Activated naive CD8-positive, alpha-beta T cell treated with anti-CD3 and anti-CD28 coated beads, Interleukin-2, amount 10 ng/mL, durations not matched to agents 7 days and 5 days (primary cell): ENCODE measurements around the gene WDR5. TPM values are rescaled to one million over a fixed set of nuclear protein-coding genes. Genes with fewer than 3 reads are reported as not detected.
A peak's percentile ranks its signal among the peaks of the same experiment; 100 is the strongest.

Source experiments
- ATAC-seq: fragments of 150-1000 bp; cut with Tn5 transposase; one replicate; pipeline ENCODE4 v1.10.0; 2021; ENCODE audit warnings: low read depth, moderate library complexity
- POLR2A ChIA-PET: fragments of 350-600 bp; sonication (Branson Sonifier 250); formaldehyde crosslinking; loops from one replicate; lab custom pipeline; 2021; ENCODE audit warnings: antibody characterized with exemption; lab: Charles Lee
- DNase-seq: peaks from one replicate; pipeline ENCODE4 v3.0.0; 2021
- H3K27ac Mint-ChIP-seq: one replicate; pipeline ENCODE4 v1.8.0; 2022; ENCODE audit warnings: mild to moderate bottlenecking, mixed read lengths
- H3K27me3 Mint-ChIP-seq: one replicate; pipeline ENCODE4 v1.8.0; 2022; ENCODE audit warnings: mild to moderate bottlenecking, moderate library complexity, mixed read lengths
- H3K36me3 Mint-ChIP-seq: one replicate; pipeline ENCODE4 v1.8.0; 2021; ENCODE audit warnings: mild to moderate bottlenecking, mixed read lengths
- H3K4me1 Mint-ChIP-seq: one replicate; pipeline ENCODE4 v1.8.0; 2021; ENCODE audit warnings: mixed read lengths
- H3K4me3 Mint-ChIP-seq: one replicate; pipeline ENCODE4 v1.8.0; 2022; ENCODE audit warnings: mild to moderate bottlenecking, moderate library complexity, mixed read lengths
- H3K9me3 Mint-ChIP-seq: one replicate; pipeline ENCODE4 v1.8.0; 2021; ENCODE audit warnings: mixed read lengths
- total RNA-seq, 2 experiments: library from RNA; stranded (reverse); gene quantifications; one replicate each; pipeline ENCODE4 v1.2.3, GENCODE V29; 2021

WDR5 gene
- total RNA-seq, 2 experiments from 2014 or later: 35.4 to 37.6 TPM

DNA sequence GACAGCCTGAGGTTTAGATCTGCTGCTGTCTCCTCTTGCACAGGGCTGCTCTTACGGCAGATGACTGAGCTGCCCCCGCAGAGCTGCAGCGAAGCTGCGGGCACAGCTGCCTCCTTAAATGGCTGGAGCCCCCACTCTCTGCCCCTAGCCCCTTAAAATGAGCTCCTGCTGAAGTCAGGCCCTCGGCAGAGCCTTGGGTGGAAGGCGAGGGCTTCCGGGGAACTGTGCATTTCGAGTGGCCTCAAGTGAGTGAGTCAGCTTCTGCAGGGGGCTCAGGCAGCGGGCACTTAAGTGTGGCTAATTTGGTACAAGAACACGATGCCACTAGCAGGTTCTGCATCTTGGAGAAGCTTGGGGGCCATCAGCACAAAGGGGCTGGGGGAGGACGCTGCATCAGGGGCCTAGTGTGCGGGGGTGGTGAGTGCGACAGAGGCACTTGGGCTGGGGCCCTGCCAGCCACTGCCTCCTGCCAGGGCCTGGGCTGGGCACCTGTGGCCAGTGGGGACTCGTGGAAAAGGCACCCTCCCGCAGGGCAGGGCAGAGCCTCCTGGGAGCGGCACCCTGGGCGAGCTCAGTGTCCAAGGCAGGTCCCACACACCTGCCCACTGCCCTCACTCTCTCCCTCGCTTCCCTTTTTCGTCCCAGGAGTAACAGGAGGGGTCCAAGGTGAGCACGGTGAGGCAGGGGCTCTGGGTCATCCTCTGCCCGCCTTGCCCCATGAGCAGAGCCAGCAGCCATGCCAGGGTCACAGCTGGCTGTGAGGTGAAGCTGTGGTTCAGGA lies 57.3 kb downstream of the WDR5 start:
- POLR2A ChIA-PET: no interaction called here
- no peaks in the 10 kb centered on the region for H3K36me3 Mint-ChIP-seq

DNA sequence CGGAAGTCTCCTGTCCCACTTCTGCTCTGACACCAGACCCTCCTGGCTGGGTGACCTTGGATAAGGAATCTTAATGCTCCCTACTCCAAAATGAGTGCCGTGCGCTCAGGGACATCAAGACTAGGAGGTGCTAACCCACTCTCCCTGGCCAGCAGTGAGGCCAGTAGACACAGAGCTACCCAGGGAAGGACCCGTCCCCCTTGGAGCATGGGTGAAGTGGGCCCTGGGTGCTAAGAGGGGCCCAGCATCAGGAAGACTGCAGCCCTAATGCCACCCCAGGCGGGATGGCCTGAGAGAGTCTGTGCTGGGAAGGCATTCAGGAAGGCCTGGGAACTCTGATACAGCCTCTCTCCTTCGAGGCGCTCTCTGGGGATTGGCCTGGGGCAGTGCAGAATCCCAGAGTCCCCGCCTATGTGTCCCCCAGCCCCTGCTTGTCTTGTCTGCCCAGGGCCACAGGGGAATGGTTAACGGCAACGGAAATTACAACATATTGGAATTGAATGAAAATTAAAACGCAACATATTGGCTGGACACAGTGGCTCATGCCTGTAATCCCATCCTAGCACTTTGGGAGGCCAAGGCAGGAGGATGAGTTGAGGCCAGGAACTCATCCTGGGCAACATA lies 58.1 kb downstream of the WDR5 start:
- ATAC-seq: no peak
- Mint-ChIP-seq H3K36me3 (no peaks in the 10 kb centered on the region), H3K4me3 (no peak overlapping the region)

More for the DNA sequence above, 57.3 kb downstream of the WDR5 start:
- H3K9me3 Mint-ChIP-seq: no peaks in the 10 kb centered on the region
- peaks cover 6% of the 10 kb centered on the region for H3K4me1 Mint-ChIP-seq
- ATAC-seq (no peak), DNase-seq (peak; percentile 21)
- peaks cover 13% of the 10 kb centered on the region for H3K27me3 Mint-ChIP-seq
- no peak overlapping the region for H3K27ac Mint-ChIP-seq
- H3K4me3 Mint-ChIP-seq: no peak overlapping the region

DNA sequence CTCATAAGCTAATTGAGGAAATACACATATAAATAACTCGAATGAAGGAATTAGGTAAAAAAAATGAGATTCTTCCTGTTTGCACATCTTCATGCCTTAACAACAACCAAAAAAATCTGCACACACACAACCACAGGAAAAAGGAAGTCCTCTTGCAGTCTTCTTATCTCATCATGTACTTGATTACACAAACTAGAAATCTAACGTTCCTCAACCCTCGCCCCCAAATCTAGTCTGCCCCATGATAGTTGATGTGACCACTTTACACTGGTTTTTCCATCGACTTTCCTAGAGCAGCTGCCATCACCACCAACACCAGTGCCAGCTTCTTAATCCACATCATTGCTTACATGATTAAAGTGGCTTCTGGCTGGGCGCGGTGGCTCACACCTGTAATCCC lies 59.7 kb downstream of the WDR5 start:
- Mint-ChIP-seq H3K36me3 (no peaks in the 10 kb centered on the region), H3K27ac (peak overlapping the region; percentile 26), H3K27me3 (peaks cover 11% of the 10 kb centered on the region), H3K9me3 (no peaks in the 10 kb centered on the region), H3K4me1 (peaks cover 9% of the 10 kb centered on the region), H3K4me3 (peak overlapping the region; percentile 19)
- ATAC-seq (no peak), DNase-seq (no peak)
- POLR2A ChIA-PET: no interaction called here

More for the DNA sequence above, 58.1 kb downstream of the WDR5 start:
- H3K27ac Mint-ChIP-seq: no peak overlapping the region
- POLR2A ChIA-PET: no interaction called here
- H3K4me1 Mint-ChIP-seq: peaks cover 9% of the 10 kb centered on the region
- peaks cover 12% of the 10 kb centered on the region for H3K27me3 Mint-ChIP-seq
- DNase-seq: no peak
- H3K9me3 Mint-ChIP-seq: no peaks in the 10 kb centered on the region

DNA sequence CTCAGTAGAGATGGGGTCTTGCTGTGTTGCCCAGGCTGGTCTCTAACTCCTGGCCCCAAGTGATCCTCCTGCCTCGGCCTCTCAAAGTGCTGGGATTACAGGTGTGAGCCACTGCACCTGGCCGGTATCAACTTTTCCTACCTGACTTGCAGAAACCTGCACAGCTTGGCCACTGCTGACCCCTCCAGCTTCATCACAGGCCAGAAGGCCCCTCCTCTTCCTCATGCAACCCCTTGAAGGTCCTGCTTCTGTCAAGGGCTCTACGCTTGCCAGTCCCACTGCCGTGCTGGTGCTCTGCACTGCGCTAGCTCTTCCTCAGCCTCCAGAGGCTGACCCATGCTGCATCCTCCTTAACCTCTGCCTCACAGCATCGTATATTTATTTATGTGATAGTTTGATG lies 61.0 kb downstream of the WDR5 start:
- Mint-ChIP-seq H3K9me3 (no peaks in the 10 kb centered on the region), H3K4me3 (no peak overlapping the region), H3K36me3 (no peaks in the 10 kb centered on the region), H3K27ac (no peak overlapping the region), H3K4me1 (peaks cover 9% of the 10 kb centered on the region), H3K27me3 (peaks cover 19% of the 10 kb centered on the region)
- POLR2A ChIA-PET: no interaction called here
- ATAC-seq (no peak), DNase-seq (no peak)

DNA sequence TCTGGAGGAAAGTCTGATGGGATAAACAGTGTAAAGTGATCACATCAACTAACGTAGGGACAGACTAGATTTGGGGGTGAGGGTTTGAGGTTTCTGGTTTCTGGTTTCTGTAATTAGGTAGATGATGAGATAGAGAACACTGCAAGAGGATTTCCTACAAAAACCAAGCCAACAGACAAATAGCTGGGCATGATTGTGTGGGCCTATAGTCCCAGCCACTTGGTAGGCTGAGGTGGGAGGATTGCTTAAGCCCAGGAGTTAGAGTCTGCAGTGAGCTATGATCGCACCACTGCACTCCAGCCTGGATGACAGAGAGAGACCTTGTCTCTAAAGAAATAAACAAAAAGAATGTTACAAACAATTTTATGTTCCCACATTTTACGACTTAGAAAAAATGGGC lies 62.9 kb downstream of the WDR5 start:
- no peaks in the 10 kb centered on the region for H3K36me3 Mint-ChIP-seq
- peak; percentile 33 for ATAC-seq
- POLR2A ChIA-PET: no interaction called here
- H3K27me3 Mint-ChIP-seq: peaks cover 29% of the 10 kb centered on the region
- peaks cover 9% of the 10 kb centered on the region for H3K4me1 Mint-ChIP-seq
- no peak for DNase-seq
- H3K27ac Mint-ChIP-seq: no peak overlapping the region
- H3K4me3 Mint-ChIP-seq: no peak overlapping the region
- H3K9me3 Mint-ChIP-seq: no peaks in the 10 kb centered on the region

DNA sequence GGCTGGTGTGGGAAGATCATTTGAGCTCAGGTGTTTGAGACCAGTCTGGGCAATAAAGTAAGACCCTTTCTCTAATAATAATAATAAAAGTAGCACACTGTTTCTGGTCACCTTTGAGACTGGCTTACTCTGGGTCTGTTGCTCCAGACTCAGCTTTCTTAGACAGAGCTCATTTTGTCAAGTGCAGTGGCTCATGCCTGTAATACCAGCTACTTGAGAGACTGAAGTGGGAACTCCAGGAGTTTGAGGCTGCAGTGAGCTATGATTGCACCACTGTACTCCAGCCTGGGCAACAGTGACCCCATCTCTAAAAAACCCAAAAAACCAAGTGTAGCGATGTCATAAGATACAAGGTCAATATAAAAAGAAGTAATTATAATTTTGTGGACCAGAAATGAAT lies 64.8 kb downstream of the WDR5 start:
- DNase-seq (no peak), ATAC-seq (no peak)
- no peak overlapping the region for H3K27ac Mint-ChIP-seq
- peaks cover 32% of the 10 kb centered on the region for H3K27me3 Mint-ChIP-seq
- H3K36me3 Mint-ChIP-seq: no peaks in the 10 kb centered on the region
- no peak overlapping the region for H3K4me3 Mint-ChIP-seq
- peaks cover 4% of the 10 kb centered on the region for H3K4me1 Mint-ChIP-seq
- POLR2A ChIA-PET: interaction anchor here (0.7 kb wide), 1 partner anchor 1293 kb away, joined by 4 read pairs; no protein-coding TSS in a partner anchor
- H3K9me3 Mint-ChIP-seq: no peaks in the 10 kb centered on the region

DNA sequence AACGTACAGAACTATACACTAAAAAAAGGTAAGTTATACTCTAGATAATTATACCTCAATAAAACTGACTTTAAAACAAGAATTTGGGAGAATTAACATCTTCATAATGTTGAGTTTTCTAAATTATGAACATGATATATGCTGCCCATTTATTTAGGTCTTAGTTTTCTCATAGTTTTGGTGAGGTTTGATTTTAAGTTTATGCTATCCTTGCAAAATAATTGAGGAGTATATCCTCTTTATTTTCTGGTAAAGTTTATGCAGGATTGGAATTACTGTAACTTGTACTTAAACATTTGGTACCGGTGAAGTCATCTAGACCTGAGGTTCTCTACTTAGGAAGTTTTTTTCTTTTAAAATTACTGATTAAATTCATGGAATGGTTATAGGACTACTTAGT lies 67.3 kb downstream of the WDR5 start:
- no peaks in the 10 kb centered on the region for H3K9me3 Mint-ChIP-seq
- ATAC-seq (no peak), DNase-seq (no peak)
- POLR2A ChIA-PET: no interaction called here
- no peaks in the 10 kb centered on the region for H3K36me3 Mint-ChIP-seq
- H3K4me3 Mint-ChIP-seq: no peak overlapping the region
- H3K27me3 Mint-ChIP-seq: peaks cover 26% of the 10 kb centered on the region
- no peak overlapping the region for H3K27ac Mint-ChIP-seq
- peaks cover 3% of the 10 kb centered on the region for H3K4me1 Mint-ChIP-seq

- ATAC-seq (no peak), DNase-seq (no peak)
- H3K4me1 Mint-ChIP-seq: no peaks in the 10 kb centered on the region
- H3K4me3 Mint-ChIP-seq: no peak overlapping the region
- POLR2A ChIA-PET: no interaction called here
- H3K27me3 Mint-ChIP-seq: peaks cover 26% of the 10 kb centered on the region
- H3K27ac Mint-ChIP-seq: no peak overlapping the region
- H3K36me3 Mint-ChIP-seq: no peaks in the 10 kb centered on the region
- H3K9me3 Mint-ChIP-seq: no peaks in the 10 kb centered on the region
Observed at GRCh38 chr9:134204041-134204440, 68.2 kb downstream of the WDR5 start.

- DNase-seq: no peak
- H3K27ac Mint-ChIP-seq: no peak overlapping the region
- POLR2A ChIA-PET: no interaction called here
- H3K4me3 Mint-ChIP-seq: no peak overlapping the region
- H3K27me3 Mint-ChIP-seq: peaks cover 24% of the 10 kb centered on the region
- no peaks in the 10 kb centered on the region for H3K9me3 Mint-ChIP-seq
- H3K4me1 Mint-ChIP-seq: no peaks in the 10 kb centered on the region
- no peak for ATAC-seq
- H3K36me3 Mint-ChIP-seq: no peaks in the 10 kb centered on the region
Observed at GRCh38 chr9:134204991-134205578, 69.2 kb downstream of the WDR5 start.

GRCh38 chr9:134205672-134206310 lies 69.9 kb downstream of the WDR5 start:
- no peak for DNase-seq
- H3K27me3 Mint-ChIP-seq: peaks cover 19% of the 10 kb centered on the region

DNA sequence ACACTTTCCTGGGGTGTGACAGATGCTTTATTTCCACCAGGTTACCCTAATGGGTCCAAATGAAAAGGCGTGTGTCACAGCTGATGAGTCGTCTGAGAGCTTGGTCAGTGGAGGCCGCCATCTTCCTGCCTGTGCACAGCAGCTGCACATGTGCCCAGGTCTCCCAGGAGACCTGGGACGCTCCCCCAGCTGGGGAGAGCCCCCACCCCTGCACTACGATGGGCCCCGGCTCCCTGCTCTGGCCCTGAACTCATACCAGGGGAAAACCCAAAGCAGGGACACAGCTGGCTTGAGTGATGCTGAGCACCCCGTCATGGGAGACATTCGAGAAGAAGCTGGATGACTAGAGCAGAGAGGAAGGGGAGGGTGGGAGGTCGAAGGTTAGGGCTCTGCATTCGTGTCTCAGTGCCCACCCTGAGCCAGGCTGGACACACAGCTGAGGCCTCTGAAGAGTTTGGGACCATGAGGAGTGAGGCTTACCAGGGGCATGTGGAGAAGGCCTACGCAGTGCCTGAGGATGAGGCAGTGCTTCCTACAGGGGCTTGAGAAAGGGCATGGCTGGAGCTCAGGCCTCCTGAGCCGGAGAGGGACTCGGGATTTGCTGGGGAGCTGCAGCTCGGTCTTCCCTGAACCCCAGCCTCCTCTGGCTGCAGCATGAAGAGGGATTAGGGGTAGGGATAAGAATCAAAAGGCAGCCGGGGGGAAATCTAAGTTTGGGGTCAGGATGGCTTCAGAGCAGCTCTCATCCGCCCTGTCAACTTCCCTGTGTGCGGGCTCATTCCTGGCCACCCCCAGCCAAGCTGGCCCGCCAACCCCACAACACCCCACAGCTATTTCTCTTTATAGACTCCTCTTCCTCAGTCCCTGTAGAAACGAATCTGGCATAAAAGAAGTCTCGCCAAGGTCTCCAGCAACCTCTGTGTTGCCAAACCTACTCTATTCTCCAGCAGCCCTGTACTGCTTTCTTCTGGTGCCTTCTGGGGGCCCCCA lies 70.7 kb downstream of the WDR5 start:
- POLR2A ChIA-PET: no interaction called here
- no peak overlapping the region for H3K4me3 Mint-ChIP-seq
- H3K27ac Mint-ChIP-seq: no peak overlapping the region
- no peaks in the 10 kb centered on the region for H3K36me3 Mint-ChIP-seq
- H3K9me3 Mint-ChIP-seq: no peaks in the 10 kb centered on the region
- peaks cover 14% of the 10 kb centered on the region for H3K27me3 Mint-ChIP-seq
- H3K4me1 Mint-ChIP-seq: no peaks in the 10 kb centered on the region
- no peak for DNase-seq
- no peak for ATAC-seq

More at GRCh38 chr9:134205672-134206310, 69.9 kb downstream of the WDR5 start:
- Mint-ChIP-seq H3K4me1 (no peaks in the 10 kb centered on the region), H3K9me3 (no peaks in the 10 kb centered on the region), H3K27ac (no peak overlapping the region), H3K36me3 (no peaks in the 10 kb centered on the region), H3K4me3 (no peak overlapping the region)
- no peak for ATAC-seq
- POLR2A ChIA-PET: no interaction called here

GRCh38 chr9:134208310-134208841 lies 72.5 kb downstream of the WDR5 start:
- DNase-seq (no peak), ATAC-seq (no peak)
- H3K9me3 Mint-ChIP-seq: no peaks in the 10 kb centered on the region
- H3K4me3 Mint-ChIP-seq: no peak overlapping the region
- H3K4me1 Mint-ChIP-seq: no peaks in the 10 kb centered on the region
- POLR2A ChIA-PET: no interaction called here
- H3K27ac Mint-ChIP-seq: no peak overlapping the region
- H3K36me3 Mint-ChIP-seq: no peaks in the 10 kb centered on the region
- H3K27me3 Mint-ChIP-seq: peaks cover 5% of the 10 kb centered on the region
